ENCODE measurements around the gene AQP9.

AQP9 gene

GRCh38 chr15:58232281-58233065 is 94.3 kb downstream of the AQP9 start:
- no peak overlapping the region for H3K4me3 Mint-ChIP-seq
- no peaks in the 10 kb centered on the region for H3K36me3 Mint-ChIP-seq (ENCODE audit: low read depth)
- H3K4me1 Mint-ChIP-seq: peaks cover 25% of the 10 kb centered on the region
- TF ChIP-seq CTCF (IDR thresholded peaks at IDR 0.05; ENCODE audit: unreplicated experiment in 3 of 3): no peak
- H3K27me3 Mint-ChIP-seq (ENCODE audit: low read depth): peaks cover 3% of the 10 kb centered on the region
- H3K9me3 Mint-ChIP-seq: no peaks in the 10 kb centered on the region
- no peak overlapping the region for H3K27ac Mint-ChIP-seq

- TF ChIP-seq CTCF (IDR thresholded peaks at IDR 0.05; ENCODE audit: unreplicated experiment in 3 of 3): no peak
- peaks cover 17% of the 10 kb centered on the region for H3K4me1 Mint-ChIP-seq
- peaks cover 3% of the 10 kb centered on the region for H3K27me3 Mint-ChIP-seq (ENCODE audit: low read depth)
- H3K9me3 Mint-ChIP-seq: no peaks in the 10 kb centered on the region
- H3K4me3 Mint-ChIP-seq: no peak overlapping the region
- no peaks in the 10 kb centered on the region for H3K36me3 Mint-ChIP-seq (ENCODE audit: low read depth)
- H3K27ac Mint-ChIP-seq: no peak overlapping the region
Observed at GRCh38 chr15:58233341-58233740, 95.2 kb downstream of the AQP9 start.

All from nephron (organoid).